HTR-8/SVneo (cell line): ENCODE measurements around the gene OXNAD1.
"Not testable (repeated sequence)": the region's sequence is repeated elsewhere in the genome, so short reads cannot be mapped to it uniquely, and the experiment has no call there.

Source experiments
- DNase-seq: peaks from one replicate; pipeline ENCODE4 v3.0.0; 2011; ENCODE audit warnings: low spot score, mixed read lengths; ENCODE audit not compliant: insufficient read length
- FAIRE-seq: peaks from 2 replicates; lab custom pipeline; 2011; peaks lifted over from hg19 to GRCh38; lab: Jason Lieb, UNC

Gene OXNAD1

GRCh38 chr3:16301507-16301906 lies 36.5 kb downstream of the OXNAD1 start:
- DNase-seq (no peak), FAIRE-seq (no peak)

DNA sequence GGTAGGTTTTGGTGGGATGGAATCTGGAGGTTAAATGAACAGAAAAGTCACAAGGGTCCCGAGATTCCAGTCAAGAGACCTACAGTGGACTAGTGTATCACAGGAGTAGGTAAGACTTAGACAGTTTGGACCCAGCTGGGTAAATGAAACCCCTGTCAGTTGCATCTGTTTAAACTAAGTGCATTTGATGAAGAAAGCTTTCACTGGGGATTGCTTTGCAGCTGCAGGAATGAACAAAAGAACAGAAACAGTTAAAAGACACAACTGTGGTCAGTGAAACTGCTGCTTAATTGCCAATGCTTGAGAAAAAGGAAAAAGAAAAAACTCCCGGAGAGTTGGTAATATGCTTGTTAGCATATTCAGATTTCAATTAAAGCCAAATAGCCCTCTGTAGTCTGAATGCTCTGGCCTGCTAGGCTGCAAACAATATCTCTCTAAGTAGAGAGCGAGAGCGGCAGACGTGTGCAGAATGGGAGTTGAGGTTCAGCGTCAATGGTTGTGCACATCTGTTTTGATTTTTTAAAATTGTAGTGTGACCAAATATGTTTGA lies 37.1 kb downstream of the OXNAD1 start:
- DNase-seq: no peak
- FAIRE-seq: no peak

- DNase-seq (no peak), FAIRE-seq (no peak)
Measured at GRCh38 chr3:16303037-16303575, 38.1 kb downstream of the OXNAD1 start.

DNA sequence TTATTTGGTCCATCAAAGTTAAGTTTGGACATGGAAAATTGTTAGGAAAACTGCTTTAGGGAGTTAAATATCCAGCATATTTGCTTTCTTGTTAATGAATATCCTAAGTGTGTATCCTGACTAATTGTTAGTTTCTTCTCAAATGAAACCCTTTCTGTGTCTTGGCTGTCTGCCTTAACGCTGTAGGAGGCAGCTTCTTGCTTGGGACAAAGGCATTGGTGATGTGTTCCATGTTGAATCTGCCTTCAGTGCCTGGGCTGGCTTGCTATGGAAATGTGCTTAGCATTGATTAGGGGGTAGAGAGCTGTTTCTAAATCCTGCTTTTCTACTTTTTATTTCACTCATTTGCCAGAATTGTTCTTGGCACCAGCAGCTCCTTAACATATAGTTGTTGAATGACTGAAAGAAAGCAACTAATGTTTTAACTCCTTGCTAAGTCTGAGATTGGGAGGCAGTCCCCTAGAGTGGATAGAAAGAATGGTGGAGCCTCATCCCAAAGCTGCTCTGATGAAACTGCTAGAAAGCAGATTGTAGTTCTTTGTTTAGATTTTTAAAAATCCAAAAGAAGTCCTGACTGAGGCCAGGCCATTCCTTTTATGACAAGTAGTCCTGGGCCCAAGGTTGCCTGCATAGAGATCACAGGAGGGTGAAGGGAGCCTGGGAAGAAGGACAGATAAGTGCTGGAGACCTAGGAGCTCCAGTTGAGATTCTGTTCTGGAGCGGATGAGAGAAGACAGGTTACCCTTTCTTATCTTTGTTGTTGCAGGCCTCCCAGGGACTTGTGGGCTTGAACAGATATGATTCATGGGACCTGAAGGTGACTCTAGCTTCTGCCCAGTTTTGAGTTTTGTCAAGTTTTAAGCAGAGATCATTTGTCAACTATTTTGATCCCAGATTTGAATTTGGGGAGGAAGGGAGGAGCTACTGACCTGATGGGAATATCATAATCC lies 39.3 kb downstream of the OXNAD1 start:
- DNase-seq (no peak), FAIRE-seq (no peak)

DNA sequence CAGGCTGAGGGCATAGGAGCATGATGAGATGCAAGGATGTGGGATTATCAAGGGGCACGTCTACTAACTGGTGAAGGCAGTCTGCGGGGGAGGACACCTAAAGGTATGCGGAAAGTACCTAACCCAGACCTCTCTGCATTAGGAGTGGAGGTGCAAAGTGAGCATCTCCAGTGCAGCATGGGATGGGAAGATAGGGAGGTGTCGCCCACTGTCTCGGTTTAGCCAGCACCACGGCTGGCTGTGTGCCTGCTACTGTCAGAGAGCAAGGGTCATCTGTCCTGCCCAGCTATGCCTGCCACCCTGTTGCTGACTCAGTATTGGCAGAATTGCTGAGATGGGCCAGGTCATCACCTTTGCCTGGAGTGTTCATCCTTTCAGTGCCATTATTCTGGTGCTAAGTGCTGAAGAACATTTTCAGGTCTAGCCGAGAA lies 40.1 kb downstream of the OXNAD1 start:
- no peak for DNase-seq
- FAIRE-seq: no peak

GRCh38 chr3:16307832-16308531 lies 43.0 kb downstream of the OXNAD1 start:
- DNase-seq: no peak
- FAIRE-seq: no peak

GRCh38 chr3:16308727-16309126 lies 43.7 kb downstream of the OXNAD1 start:
- no peak for DNase-seq
- FAIRE-seq: no peak

DNA sequence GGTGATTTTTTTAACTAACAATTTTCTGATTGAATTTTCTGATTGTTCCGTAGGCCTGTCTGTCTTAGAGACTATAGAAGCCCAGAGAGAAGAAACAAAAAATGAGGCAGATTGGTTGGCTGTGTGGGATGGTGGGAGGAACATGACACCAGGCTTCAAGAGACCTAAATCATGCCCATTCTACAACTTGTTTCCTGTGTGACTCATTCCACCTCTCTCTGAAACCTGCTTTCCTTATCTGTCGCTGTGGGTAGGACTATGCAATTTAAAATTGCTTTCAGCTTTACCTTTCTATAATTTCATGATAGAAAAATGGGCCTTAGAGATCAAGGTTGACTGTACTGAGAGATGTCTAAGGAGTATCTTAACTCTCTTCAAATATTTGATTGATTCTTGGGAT lies 44.5 kb downstream of the OXNAD1 start:
- DNase-seq (peak; percentile 57), FAIRE-seq (no peak)

GRCh38 chr3:16310486-16310885 lies 45.5 kb downstream of the OXNAD1 start:
- not testable (repeated sequence) for FAIRE-seq, DNase-seq

DNA sequence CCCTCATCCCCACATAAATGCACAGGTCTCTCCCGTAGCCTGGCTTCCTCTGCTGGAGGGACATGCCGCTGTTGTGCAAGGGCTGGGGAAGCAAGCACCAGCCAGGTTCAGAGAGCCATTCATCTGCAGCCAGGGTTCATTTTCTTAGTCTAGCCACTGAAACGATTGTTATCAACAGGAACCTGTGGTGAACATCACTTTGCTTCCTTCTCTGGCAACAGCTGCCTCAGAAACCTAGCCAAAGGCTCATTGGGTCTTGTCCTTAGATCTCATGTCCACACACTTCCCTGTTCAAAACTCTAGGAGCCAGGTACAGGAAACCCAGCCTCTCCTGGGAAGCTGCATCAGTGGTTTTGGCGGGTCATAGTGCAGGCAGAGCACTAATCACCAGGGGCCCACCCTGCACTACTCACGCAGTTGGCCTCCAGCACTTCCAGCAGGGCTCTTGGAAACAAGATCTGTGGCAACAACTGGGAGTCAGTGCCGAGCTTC lies 47.0 kb downstream of the OXNAD1 start:
- no peak for FAIRE-seq
- no peak for DNase-seq

DNA sequence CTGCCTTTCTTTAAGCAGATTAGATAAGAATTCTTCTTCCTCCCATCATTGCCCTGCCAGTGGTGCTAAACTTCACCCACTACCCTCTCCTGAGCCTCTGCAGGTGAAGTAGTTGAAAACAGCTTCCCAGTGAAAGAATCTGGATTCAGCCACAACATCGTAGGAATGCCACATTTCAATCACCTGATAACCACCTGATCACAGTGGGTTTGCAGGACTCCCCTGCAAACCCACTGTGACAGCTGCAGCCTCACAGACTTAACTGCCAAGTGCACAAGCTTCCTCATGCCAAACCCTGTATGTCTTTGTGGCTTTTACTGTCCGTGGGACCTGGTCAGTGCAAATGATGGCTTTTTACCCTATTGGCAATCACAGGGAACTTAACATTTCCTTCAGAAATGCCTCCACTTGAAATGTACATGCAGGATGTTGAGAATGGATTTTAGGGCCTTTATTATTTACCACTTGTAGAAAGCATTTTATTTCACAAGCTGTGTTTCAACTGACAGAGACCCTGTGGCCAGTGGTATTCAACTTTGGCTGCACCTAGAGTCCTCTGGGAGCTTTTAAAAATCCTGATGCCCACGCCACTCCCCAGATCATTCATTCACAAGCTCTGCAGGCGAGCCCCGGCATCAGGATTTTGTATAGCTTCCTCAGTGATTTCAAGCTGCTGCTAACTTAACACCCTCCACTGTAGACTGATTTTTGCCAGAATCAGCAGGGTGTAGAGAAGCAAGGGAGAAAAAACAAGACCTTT lies 49.1 kb downstream of the OXNAD1 start:
- DNase-seq: no peak
- FAIRE-seq: no peak

DNA sequence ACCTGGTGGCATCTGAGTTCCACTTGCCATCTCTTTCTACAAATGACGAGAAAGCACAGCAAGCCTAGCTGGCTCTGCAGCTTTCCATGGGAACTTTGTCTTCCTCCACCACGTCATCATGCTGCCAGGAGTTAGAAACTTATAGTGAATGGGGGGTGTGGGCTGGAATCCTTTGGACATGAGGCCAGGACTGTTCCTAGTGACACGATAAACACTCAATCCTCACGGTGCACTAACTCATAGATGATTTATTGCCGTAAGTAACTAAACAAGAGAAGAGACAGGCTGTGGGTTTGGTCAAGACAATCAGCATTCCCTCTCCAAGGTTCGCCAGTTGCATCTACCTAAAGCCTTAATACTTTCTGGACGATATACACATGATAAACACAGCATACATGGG lies 50.6 kb downstream of the OXNAD1 start:
- FAIRE-seq (no peak), DNase-seq (no peak)

GRCh38 chr3:16316396-16316795 lies 51.4 kb downstream of the OXNAD1 start:
- FAIRE-seq (no peak), DNase-seq (no peak)

- DNase-seq (no peak), FAIRE-seq (no peak)
Measured at GRCh38 chr3:16316847-16317560, 52.0 kb downstream of the OXNAD1 start.

GRCh38 chr3:16317561-16317945 lies 52.5 kb downstream of the OXNAD1 start:
- DNase-seq: no peak
- FAIRE-seq: no peak

DNA sequence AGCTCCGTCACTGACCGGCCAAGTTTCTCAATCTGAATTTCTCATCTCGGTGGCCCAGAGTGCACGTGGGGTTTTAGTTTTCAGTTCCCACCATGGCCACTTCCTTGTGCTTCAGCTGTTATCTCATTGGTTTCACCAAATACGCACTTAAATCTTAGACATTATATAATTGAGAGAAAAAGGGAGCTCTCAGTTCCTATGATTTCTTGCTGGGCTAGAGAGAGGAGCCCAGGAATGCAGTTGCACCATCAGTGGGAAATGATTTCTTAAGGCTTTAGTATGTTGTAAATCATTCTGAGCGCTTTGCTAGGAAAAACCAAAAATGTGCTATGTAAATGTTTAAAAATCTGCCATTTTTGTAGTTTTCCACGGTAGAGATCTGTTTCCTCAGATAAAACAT lies 53.2 kb downstream of the OXNAD1 start:
- no peak for DNase-seq
- no peak for FAIRE-seq

DNA sequence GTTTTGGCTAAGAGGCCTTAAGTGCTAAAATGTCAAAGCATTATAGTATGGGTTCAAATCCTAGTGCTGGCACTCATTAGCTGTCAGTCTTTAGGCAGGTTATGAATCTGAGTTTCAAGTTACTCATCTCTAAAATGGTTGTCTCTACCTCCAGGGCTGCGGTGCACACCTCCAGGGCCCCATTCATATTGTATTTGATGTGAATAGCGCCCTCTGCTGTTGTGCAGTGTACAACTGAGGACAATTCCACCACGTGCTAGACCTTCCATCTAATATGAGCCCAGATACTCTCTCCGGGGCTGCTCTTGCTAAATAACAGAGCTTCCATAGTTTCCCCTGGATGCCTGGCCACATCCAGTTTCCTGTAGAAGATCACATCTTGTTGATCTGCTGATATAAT lies 54.3 kb downstream of the OXNAD1 start:
- no peak for FAIRE-seq
- DNase-seq: no peak

- DNase-seq (no peak), FAIRE-seq (no peak)
Measured at GRCh38 chr3:16319723-16320122, 54.7 kb downstream of the OXNAD1 start.

DNA sequence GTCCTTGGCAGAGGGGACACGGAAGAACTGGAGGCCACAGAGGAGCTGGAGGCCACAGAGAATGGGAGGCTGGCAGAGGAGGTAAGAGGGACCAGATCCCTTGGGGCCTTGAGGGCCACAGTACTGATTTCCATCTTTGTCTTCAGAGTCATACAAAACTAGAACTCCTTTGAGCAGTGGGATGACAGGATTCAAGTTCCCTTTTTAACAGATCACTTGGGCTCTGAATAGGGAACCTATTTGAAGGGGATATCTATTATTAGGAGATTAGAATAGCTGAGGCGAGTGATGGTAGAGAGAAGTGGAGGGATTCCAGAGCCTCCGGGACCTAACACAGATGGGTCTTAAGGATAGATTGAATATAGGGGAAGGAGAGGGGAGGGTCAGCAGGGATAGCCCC lies 55.7 kb downstream of the OXNAD1 start:
- DNase-seq (no peak), FAIRE-seq (no peak)
